Nephron progenitor cell (in vitro differentiated cells): ENCODE data around the gene FAM199X.

ENCODE experiments used
- DNase-seq: peaks from one replicate; pipeline ENCODE4 v3.0.0; 2021
- H3K27ac Mint-ChIP-seq: 2 replicates; pipeline ENCODE4 v1.8.0; 2021; ENCODE audit warnings: mild to moderate bottlenecking, moderate library complexity, mixed read lengths
- H3K27me3 Mint-ChIP-seq: 2 replicates; pipeline ENCODE4 v1.8.0; 2021; ENCODE audit warnings: mild to moderate bottlenecking, low read depth, mixed read lengths; ENCODE audit not compliant: poor library complexity
- H3K36me3 Mint-ChIP-seq: 2 replicates; pipeline ENCODE4 v1.8.0; 2021; ENCODE audit warnings: low read depth, mixed read lengths
- H3K4me1 Mint-ChIP-seq: 2 replicates; pipeline ENCODE4 v1.8.0; 2021; ENCODE audit warnings: mixed read lengths
- H3K4me3 Mint-ChIP-seq: 2 replicates; pipeline ENCODE4 v1.8.0; 2021; ENCODE audit warnings: mild to moderate bottlenecking, moderate library complexity, mixed read lengths
- H3K9me3 Mint-ChIP-seq: 2 replicates; pipeline ENCODE4 v1.8.0; 2021; ENCODE audit warnings: mild to moderate bottlenecking, moderate library complexity, mixed read lengths
- TF ChIP-seq, protein P1 (sequence below): fragments of 200-600 bp; sonication (generic); IDR thresholded peaks from 2 replicates; pipeline ENCODE4 v1.5.0; 2021; ENCODE audit warnings: antibody characterized with exemption

Gene FAM199X

DNA sequence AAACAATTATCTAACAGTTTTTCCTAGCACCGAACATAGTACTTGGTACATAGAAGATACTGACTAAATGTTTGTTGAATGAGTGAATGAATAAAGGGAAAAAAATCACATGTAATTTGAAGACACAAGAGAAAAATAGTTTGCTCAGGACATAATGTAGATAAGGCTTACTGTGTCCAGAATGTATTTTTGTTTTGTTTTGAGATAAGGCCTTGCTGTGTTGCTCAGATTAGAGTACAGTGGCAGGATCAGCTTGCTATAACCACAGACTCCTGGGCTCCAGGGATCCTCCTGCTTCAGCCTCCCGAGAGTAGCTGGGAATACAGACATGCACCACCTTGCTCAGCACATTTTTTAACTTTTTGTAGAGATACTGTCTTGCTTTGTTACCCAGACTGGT is 6.5 kb downstream of the FAM199X start:
- Mint-ChIP-seq H3K9me3 (peaks cover 15% of the 10 kb centered on the region), H3K4me3 (no peak overlapping the region), H3K4me1 (peaks cover 13% of the 10 kb centered on the region), H3K27me3 (peaks cover under 1% of the 10 kb centered on the region), H3K27ac (no peak overlapping the region), H3K36me3 (peaks cover 27% of the 10 kb centered on the region)
- DNase-seq, result no peak
- TF ChIP-seq, protein P1, sequence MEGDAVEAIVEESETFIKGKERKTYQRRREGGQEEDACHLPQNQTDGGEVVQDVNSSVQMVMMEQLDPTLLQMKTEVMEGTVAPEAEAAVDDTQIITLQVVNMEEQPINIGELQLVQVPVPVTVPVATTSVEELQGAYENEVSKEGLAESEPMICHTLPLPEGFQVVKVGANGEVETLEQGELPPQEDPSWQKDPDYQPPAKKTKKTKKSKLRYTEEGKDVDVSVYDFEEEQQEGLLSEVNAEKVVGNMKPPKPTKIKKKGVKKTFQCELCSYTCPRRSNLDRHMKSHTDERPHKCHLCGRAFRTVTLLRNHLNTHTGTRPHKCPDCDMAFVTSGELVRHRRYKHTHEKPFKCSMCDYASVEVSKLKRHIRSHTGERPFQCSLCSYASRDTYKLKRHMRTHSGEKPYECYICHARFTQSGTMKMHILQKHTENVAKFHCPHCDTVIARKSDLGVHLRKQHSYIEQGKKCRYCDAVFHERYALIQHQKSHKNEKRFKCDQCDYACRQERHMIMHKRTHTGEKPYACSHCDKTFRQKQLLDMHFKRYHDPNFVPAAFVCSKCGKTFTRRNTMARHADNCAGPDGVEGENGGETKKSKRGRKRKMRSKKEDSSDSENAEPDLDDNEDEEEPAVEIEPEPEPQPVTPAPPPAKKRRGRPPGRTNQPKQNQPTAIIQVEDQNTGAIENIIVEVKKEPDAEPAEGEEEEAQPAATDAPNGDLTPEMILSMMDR, result no peak

DNA sequence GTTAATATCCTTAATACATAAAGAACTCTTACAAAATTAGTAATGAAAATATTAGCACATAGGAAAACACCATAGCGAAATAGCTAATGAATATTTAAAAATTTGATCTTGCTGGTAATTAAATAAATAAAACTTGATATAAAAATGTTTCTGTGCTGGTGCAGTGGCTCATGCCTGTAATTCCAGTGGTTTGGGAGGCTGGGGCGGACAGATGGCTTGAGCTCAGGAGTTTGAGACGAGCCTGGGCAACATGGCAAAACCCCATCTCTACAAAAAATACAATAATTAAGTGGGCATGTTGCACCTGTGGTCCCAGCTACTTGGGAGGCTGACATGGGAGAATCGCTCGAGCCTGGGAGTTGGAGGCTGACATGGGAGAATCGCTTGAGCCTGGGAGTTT is 7.6 kb downstream of the FAM199X start:
- Mint-ChIP-seq H3K4me1 (peaks cover 3% of the 10 kb centered on the region), H3K27me3 (peaks cover 5% of the 10 kb centered on the region), H3K4me3 (no peak overlapping the region), H3K27ac (no peak overlapping the region), H3K9me3 (peaks cover 16% of the 10 kb centered on the region), H3K36me3 (peaks cover 35% of the 10 kb centered on the region)
- DNase-seq, result no peak
- TF ChIP-seq, protein P1, result no peak

DNA sequence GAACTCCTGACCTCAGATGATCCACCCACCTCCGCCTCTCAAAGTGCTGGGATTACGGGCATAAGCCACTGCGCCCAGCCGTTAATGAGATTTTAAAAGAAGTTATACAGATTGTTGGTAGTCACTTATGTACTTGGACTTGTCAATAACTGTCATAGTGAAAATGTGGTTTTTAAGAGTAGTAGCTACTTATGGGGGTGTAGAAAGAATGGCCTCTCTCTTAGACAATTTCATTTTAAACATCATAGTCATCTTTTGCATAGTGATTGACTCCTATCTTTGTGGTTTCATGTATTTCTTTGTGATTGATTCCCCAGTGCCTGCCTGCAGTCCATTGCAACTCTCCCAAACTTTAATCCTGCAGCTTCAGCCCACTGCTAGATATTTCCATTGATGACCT is 17.4 kb downstream of the FAM199X start:
- H3K27me3 Mint-ChIP-seq, result peaks cover 2% of the 10 kb centered on the region
- TF ChIP-seq, protein P1, result no peak
- peaks cover 35% of the 10 kb centered on the region for H3K9me3 Mint-ChIP-seq
- no peak overlapping the region for H3K27ac Mint-ChIP-seq
- H3K4me3 Mint-ChIP-seq, result no peak overlapping the region
- H3K4me1 Mint-ChIP-seq, result no peaks in the 10 kb centered on the region
- no peak for DNase-seq
- peaks cover 35% of the 10 kb centered on the region for H3K36me3 Mint-ChIP-seq

DNA sequence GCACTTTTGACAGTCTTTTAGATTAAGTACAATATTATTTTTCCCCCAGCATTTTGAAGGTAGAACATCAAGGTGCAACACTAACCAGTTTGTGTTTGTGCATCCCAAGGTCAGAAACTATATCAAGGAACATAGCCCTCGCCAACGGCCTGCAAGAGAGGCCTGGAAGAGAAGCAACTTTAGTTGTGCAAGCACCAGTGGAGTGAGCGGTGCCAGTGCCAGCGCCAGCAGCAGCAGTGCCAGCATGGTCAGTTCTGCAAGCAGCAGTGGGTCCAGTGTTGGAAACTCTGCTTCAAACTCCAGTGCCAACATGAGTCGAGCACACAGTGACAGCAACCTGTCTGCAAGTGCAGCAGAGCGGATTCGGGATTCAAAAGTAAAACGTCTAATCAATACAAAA is 21.7 kb downstream of the FAM199X start:
- Mint-ChIP-seq H3K36me3 (peaks cover 28% of the 10 kb centered on the region), H3K27ac (no peak overlapping the region), H3K4me1 (no peaks in the 10 kb centered on the region), H3K4me3 (no peak overlapping the region), H3K27me3 (no peaks in the 10 kb centered on the region), H3K9me3 (peaks cover 24% of the 10 kb centered on the region)
- no peak for DNase-seq
- TF ChIP-seq, protein P1, result no peak

DNA sequence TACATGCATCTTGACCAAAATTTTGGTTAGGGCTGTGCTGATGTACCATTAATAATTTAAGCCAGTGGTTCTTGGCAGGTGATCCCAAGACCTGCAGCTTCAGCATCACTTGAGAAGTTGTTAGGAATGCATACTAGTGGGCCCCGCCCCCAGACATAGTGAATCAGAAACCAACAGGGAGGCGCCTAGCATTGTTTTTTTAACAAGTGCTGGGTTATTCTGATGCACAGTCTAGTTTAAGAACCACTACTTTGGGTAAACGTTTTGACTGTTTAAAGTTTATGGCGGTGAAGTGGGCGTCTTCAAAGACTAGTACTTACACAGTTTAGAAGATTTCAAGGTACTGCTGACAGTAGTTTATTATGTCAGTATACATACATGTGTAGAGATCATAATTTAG is 23.6 kb downstream of the FAM199X start:
- no peaks in the 10 kb centered on the region for H3K4me1 Mint-ChIP-seq

DNA sequence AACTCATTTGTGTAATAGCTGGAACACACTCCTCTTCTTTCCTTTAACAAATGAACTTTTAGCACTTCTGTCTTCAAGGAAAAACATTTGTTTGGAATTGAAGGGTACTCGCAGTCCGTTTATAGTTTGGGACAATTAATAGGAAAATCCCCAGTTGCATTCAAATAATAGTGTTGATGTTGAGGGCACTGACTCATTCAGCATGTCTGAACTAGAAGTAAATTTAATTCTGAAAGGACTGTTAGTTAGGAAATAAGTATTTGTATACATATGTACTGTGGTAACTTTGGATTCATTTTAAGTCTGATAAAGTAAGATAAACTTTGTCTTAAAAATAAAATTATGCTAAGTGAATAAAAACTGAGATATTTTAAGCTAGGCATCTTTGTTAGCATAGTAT is 27.2 kb downstream of the FAM199X start:
- TF ChIP-seq, protein P1, result no peak

More for the DNA sequence above, 23.6 kb downstream of the FAM199X start:
- TF ChIP-seq, protein P1, result no peak
- H3K27me3 Mint-ChIP-seq, result no peaks in the 10 kb centered on the region
- DNase-seq, result no peak
- no peak overlapping the region for H3K4me3 Mint-ChIP-seq
- H3K27ac Mint-ChIP-seq, result no peak overlapping the region
- H3K36me3 Mint-ChIP-seq, result peaks cover 28% of the 10 kb centered on the region
- peaks cover 17% of the 10 kb centered on the region for H3K9me3 Mint-ChIP-seq

More for the DNA sequence above, 27.2 kb downstream of the FAM199X start:
- Mint-ChIP-seq H3K36me3 (peaks cover 10% of the 10 kb centered on the region), H3K4me1 (no peaks in the 10 kb centered on the region), H3K9me3 (peaks cover 7% of the 10 kb centered on the region), H3K27ac (no peak overlapping the region), H3K4me3 (no peak overlapping the region), H3K27me3 (no peaks in the 10 kb centered on the region)
- no peak for DNase-seq
